Upper lobe of right lung (tissue), 1 donor: ENCODE measurements around the gene NID1. TPM values are rescaled to one million over a fixed set of nuclear protein-coding genes. Genes with fewer than 3 reads are reported as not detected.
A peak's percentile ranks its signal among the peaks of the same experiment; 100 is the strongest.

Source experiments
- ATAC-seq: fragments of 200-7000 bp; cut with Tn5 transposase; one replicate; pipeline ENCODE4 v1.9.1; 2020; ENCODE audit warnings: mild to moderate bottlenecking, moderate library complexity
- DNase-seq: peaks from one replicate; pipeline ENCODE4 v3.0.0-alpha.2; 2020
- H3K27ac ChIP-seq: fragments of 200-600 bp; one replicate; pipeline ENCODE4 v1.8.0; 2022
- H3K27me3 ChIP-seq: fragments of 200-600 bp; one replicate; pipeline ENCODE4 v1.8.0; 2022; ENCODE audit warnings: mild to moderate bottlenecking
- H3K36me3 ChIP-seq: fragments of 200-600 bp; one replicate; pipeline ENCODE4 v1.8.0; 2022
- H3K4me1 ChIP-seq: fragments of 200-600 bp; one replicate; pipeline ENCODE4 v1.8.0; 2022
- H3K4me3 ChIP-seq: fragments of 200-600 bp; one replicate; pipeline ENCODE4 v1.8.0; 2022; ENCODE audit warnings: mild to moderate bottlenecking
- H3K9me3 ChIP-seq: fragments of 200-600 bp; one replicate; pipeline ENCODE4 v1.8.0; 2022
- CTCF ChIP-seq: fragments of 200-600 bp; IDR thresholded peaks from one replicate; pipeline ENCODE4 v1.8.0; 2022; ENCODE audit warnings: antibody characterized with exemption
- intact Hi-C: fragments of 100-400 bp; cut with DNase I; formaldehyde crosslinking; loops from one replicate; pipeline ENCODE4 v1.11.0; 2022
- total RNA-seq: library from RNA; stranded (reverse); fragmentation: NEBNext Ultra II Directional; extraction: Animal tissue kit (Norgen Biotek cat#: 25700); gene quantifications from one replicate; pipeline ENCODE4 v1.2.1, GENCODE V29; 2021
- donor health status: DM: no; HTN: yes; CAD: no; lungs with severe emphysema.

NID1 gene
- total RNA-seq, 1 donor from 2014 or later = 60.5 TPM

GRCh38 chr1:235990330-235990795 lies 74.5 kb downstream of the NID1 start:
- ATAC-seq = no peak

GRCh38 chr1:235989105-235989504 lies 75.8 kb downstream of the NID1 start:
- Histone ChIP-seq H3K36me3 (peaks cover 29% of the 10 kb centered on the region), H3K9me3 (no peaks in the 10 kb centered on the region), H3K4me1 (peaks cover 4% of the 10 kb centered on the region), H3K27ac (no peak overlapping the region), H3K4me3 (no peak overlapping the region), H3K27me3 (no peaks in the 10 kb centered on the region)
- no peak for TF ChIP-seq CTCF
- intact Hi-C loops = no loop called here
- ATAC-seq (no peak), DNase-seq (no peak)

More at GRCh38 chr1:235990330-235990795, 74.5 kb downstream of the NID1 start:
- DNase-seq = no peak
- TF ChIP-seq CTCF = no peak
- H3K27me3 ChIP-seq = no peaks in the 10 kb centered on the region
- no peak overlapping the region for H3K4me3 ChIP-seq
- H3K4me1 ChIP-seq = peaks cover 4% of the 10 kb centered on the region
- H3K36me3 ChIP-seq = peaks cover 29% of the 10 kb centered on the region
- no peak overlapping the region for H3K27ac ChIP-seq
- no peaks in the 10 kb centered on the region for H3K9me3 ChIP-seq
- intact Hi-C loops = no loop called here

- intact Hi-C loops = no loop called here
- no peak for TF ChIP-seq CTCF
- no peak for DNase-seq
- ATAC-seq = peak; percentile 61
- Histone ChIP-seq H3K4me3 (no peak overlapping the region), H3K36me3 (peaks cover 18% of the 10 kb centered on the region), H3K9me3 (no peaks in the 10 kb centered on the region), H3K27me3 (no peaks in the 10 kb centered on the region), H3K27ac (peak overlapping the region; percentile 53), H3K4me1 (peaks cover 4% of the 10 kb centered on the region)
Measured at GRCh38 chr1:235986869-235987268, 78.0 kb downstream of the NID1 start.

- intact Hi-C loops = no loop called here
- no peak for DNase-seq
Measured at GRCh38 chr1:235984041-235984825, 80.7 kb downstream of the NID1 start.

GRCh38 chr1:235980976-235981375 lies 83.9 kb downstream of the NID1 start:
- ATAC-seq (peak; percentile 80), DNase-seq (no peak)
- H3K36me3 ChIP-seq = peaks cover 41% of the 10 kb centered on the region
- no peak overlapping the region for H3K27ac ChIP-seq
- intact Hi-C loops = no loop called here
- peaks cover 5% of the 10 kb centered on the region for H3K4me1 ChIP-seq
- H3K4me3 ChIP-seq = no peak overlapping the region
- H3K9me3 ChIP-seq = no peaks in the 10 kb centered on the region
- no peak for TF ChIP-seq CTCF
- no peaks in the 10 kb centered on the region for H3K27me3 ChIP-seq

More at GRCh38 chr1:235984041-235984825, 80.7 kb downstream of the NID1 start:
- peak overlapping the region; percentile 61 for H3K27ac ChIP-seq
- peaks cover 26% of the 10 kb centered on the region for H3K36me3 ChIP-seq
- H3K4me3 ChIP-seq = no peak overlapping the region
- no peak for ATAC-seq
- no peaks in the 10 kb centered on the region for H3K27me3 ChIP-seq
- H3K4me1 ChIP-seq = peaks cover 9% of the 10 kb centered on the region
- no peak for TF ChIP-seq CTCF
- H3K9me3 ChIP-seq = no peaks in the 10 kb centered on the region
